Testis (tissue), 3 donors: ENCODE data around the gene PSMG4. TPM values are rescaled to one million over a fixed set of nuclear protein-coding genes. Genes with fewer than 3 reads are reported as not detected.

Source experiments
- DNase-seq: peaks from one replicate; pipeline ENCODE4 v3.0.0-alpha.2; 2019
- H3K27ac ChIP-seq, 2 donors: fragments of 200-600 bp; sonication (generic); one replicate each; pipeline ENCODE4 v1.5.1; 2019
- H3K27me3 ChIP-seq: fragments of 200-600 bp; sonication (generic); one replicate; pipeline ENCODE4 v1.5.1; 2019
- H3K36me3 ChIP-seq: fragments of 200-600 bp; sonication (generic); one replicate; pipeline ENCODE4 v1.5.1; 2017; ENCODE audit warnings: low read depth; ENCODE audit errors: missing control alignments
- H3K4me1 ChIP-seq: fragments of 200-600 bp; sonication (generic); one replicate; pipeline ENCODE4 v1.5.1; 2019
- H3K4me3 ChIP-seq, 2 donors: fragments of 200-600 bp; sonication (generic); one replicate each; pipeline ENCODE4 v1.5.1; 2017 to 2019
- H3K9me3 ChIP-seq: fragments of 200-600 bp; sonication (generic); one replicate; pipeline ENCODE4 v1.5.1; 2017
- CTCF ChIP-seq, 3 experiments: fragments of 450-650 bp in 2 of 3; fragments of 200-600 bp in 1 of 3; sonication (generic) in 1 of 3; IDR thresholded peaks; one replicate each; pipeline ENCODE4 v1.5.1; 2016 to 2019; ENCODE audit warnings: antibody characterized with exemption in 3 of 3, mild to moderate bottlenecking in 2 of 3, moderate library complexity in 1 of 3
- POLR2A ChIP-seq: fragments of 450-650 bp; IDR thresholded peaks from one replicate; pipeline ENCODE4 v1.6.1; 2017; ENCODE audit warnings: antibody characterized with exemption, mild to moderate bottlenecking, moderate library complexity
- WGBS, 2 donors: methylation state at CpG; one replicate each; pipeline ENCODE4 v1.1.5; 2018; 5-methylcytosine and 5-hydroxymethylcytosine counted together
- intact Hi-C: fragments of 100-400 bp; cut with DNase I; formaldehyde crosslinking; loops from one replicate; pipeline ENCODE4 v1.15.1; 2023; ENCODE audit warnings: low total_unique reads
- polyA plus RNA-seq: library from polyadenylated mRNA; stranded (reverse); fragments of 350-450 nt; fragmentation: Illumina TruSeq; extraction: RNeasy Lipid Tissue Mini Kit (QIAGEN cat#74804); gene quantifications from one replicate; pipeline ENCODE4 v1.2.3, GENCODE V29; 2014; ENCODE audit warnings: low read depth, low replicate concordance; ENCODE audit not compliant: insufficient read depth
- total RNA-seq, 2 donors: library from RNA; depleted of rRNA; stranded (reverse); fragments of >200 nt; gene quantifications; one replicate each; pipeline ENCODE4 v1.2.3, GENCODE V29; 2016

The PSMG4 gene
- total and polyA plus RNA-seq, 3 donors from 2014 or later = 23.1 to 46.1 (median 42.4) TPM

DNA sequence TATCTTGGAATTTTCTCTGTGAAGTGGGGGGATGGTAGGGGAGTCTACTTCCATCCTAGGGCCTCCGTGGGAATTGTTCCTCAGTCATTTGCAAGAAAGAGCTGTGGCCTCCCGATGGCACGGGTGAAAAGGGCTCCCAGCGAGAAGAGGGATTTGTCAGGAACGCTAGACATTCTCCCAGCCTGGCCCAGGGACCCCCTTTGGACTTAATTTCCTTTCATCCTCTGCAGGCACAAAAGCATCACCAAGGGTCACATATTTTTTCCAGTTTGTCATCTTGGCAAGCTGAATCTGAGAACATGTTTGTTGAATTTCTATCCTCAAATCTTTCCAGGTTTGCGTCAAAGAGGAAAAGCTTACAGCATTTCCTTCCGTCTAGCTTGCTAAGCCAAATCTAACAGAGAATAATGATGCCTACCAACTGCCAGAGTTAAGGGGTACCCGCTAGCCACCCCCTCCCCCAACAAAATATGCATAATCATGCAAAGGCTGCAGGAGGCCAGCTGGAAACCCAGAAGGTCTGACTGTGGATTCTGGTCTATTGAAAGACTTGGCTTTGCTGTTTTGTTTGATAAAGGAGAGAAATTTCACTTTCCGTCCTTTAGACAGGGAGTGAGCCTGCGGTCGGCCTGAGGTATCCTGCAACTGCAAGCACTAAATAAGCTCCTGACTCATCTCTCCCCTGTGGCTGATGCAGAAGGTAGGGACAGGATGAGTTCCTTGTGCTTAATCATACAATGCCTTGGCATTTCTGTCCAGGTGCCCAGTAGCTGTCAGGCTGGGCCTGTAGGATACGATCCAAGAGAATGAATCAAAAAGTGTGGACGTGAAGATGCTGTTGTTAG lies 23.1 kb downstream of the PSMG4 start:
- DNase-seq = no peak
- 68 to 74% methylated on average over 13 of the region's 13 CpGs for WGBS, 2 donors
- TF ChIP-seq CTCF (IDR thresholded peaks at IDR 0.05) (no peak), POLR2A (no peak)
- H3K4me1 ChIP-seq = peaks cover 7% of the 10 kb centered on the region
- intact Hi-C loops = loop anchor here (5.0 to 10.0 kb wide), 2 partner anchors 173 to 450 kb away; partner anchors contain the start of gene SLC22A23
- H3K27me3 ChIP-seq = no peaks in the 10 kb centered on the region
- H3K4me3 ChIP-seq = no peak overlapping the region
- no peaks in the 10 kb centered on the region for H3K36me3 ChIP-seq
- no peaks in the 10 kb centered on the region for H3K9me3 ChIP-seq
- no peak overlapping the region for H3K27ac ChIP-seq

GRCh38 chr6:3282476-3283236 lies 23.9 kb downstream of the PSMG4 start:
- H3K4me3 ChIP-seq = no peak overlapping the region
- H3K36me3 ChIP-seq = no peaks in the 10 kb centered on the region
- peaks cover 7% of the 10 kb centered on the region for H3K4me1 ChIP-seq
- no peak overlapping the region for H3K27ac ChIP-seq
- H3K9me3 ChIP-seq = no peaks in the 10 kb centered on the region
- DNase-seq = no peak
- 89 to 92% methylated on average over 20 of the region's 20 CpGs for whole genome bisulfite sequencing, 2 donors
- intact Hi-C loops = loop anchor here (5.0 to 10.0 kb wide), 2 partner anchors 172 to 450 kb away; partner anchors contain the start of gene SLC22A23
- no peak for TF ChIP-seq CTCF (IDR thresholded peaks at IDR 0.05)
- TF ChIP-seq POLR2A = no peak
- H3K27me3 ChIP-seq = no peaks in the 10 kb centered on the region

DNA sequence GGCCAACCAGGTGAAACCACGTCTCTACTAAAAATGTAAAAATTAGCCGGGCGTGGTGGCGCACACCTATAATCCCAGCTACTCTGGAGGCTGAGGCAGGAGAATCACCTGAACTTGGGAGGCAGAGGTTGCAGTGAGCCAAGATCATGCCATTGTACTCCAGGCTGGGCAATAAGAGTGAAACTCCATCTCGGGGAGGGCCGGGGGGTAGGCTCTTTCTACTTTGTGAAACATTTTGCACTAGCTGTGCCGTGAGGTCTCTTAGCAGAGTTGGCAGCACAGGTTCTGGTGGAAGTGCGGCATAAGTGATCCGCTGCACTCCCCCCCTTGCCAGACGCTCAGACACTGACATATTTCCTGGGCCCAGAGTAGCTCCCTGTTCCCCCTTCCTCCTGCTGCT lies 24.5 kb downstream of the PSMG4 start:
- no peak for TF ChIP-seq CTCF (IDR thresholded peaks at IDR 0.05)
- Histone ChIP-seq H3K4me1 (peaks cover 7% of the 10 kb centered on the region), H3K27ac (no peak overlapping the region), H3K27me3 (no peaks in the 10 kb centered on the region), H3K9me3 (no peaks in the 10 kb centered on the region), H3K36me3 (no peaks in the 10 kb centered on the region), H3K4me3 (no peak overlapping the region)
- no peak for DNase-seq
- intact Hi-C loops = loop anchor here (5.0 to 10.0 kb wide), 2 partner anchors 172 to 449 kb away; partner anchors contain the start of gene SLC22A23
- WGBS, 2 donors = 89 to 97% methylated on average over 9 to 10 of the region's 10 CpGs

GRCh38 chr6:3283641-3284435 lies 25.1 kb downstream of the PSMG4 start:
- Histone ChIP-seq H3K9me3 (no peaks in the 10 kb centered on the region), H3K36me3 (no peaks in the 10 kb centered on the region), H3K27me3 (no peaks in the 10 kb centered on the region), H3K4me1 (peaks cover 7% of the 10 kb centered on the region), H3K4me3 (no peak overlapping the region), H3K27ac (no peak overlapping the region)
- intact Hi-C loops = loop anchor here (5.0 to 10.0 kb wide), 2 partner anchors 171 to 448 kb away; partner anchors contain the start of gene SLC22A23
- WGBS, 2 donors = 89 to 93% methylated on average over 23 of the region's 23 CpGs
- TF ChIP-seq CTCF (IDR thresholded peaks at IDR 0.05) = no peak
- no peak for TF ChIP-seq POLR2A
- no peak for DNase-seq
